Inflammatory macrophage treated with lipopolysaccharide for 4 hours (primary cell): Measurements from ENCODE around the gene UBXN10.
"Not testable (repeated sequence)": the region's sequence is repeated elsewhere in the genome, so short reads cannot be mapped to it uniquely, and the experiment has no call there.

Experiments used
- DNase-seq: peaks from one replicate; pipeline ENCODE4 v3.0.0-alpha.2; 2020

Gene UBXN10

GRCh38 chr1:20210736-20211460 lies 25.0 kb downstream of the UBXN10 start:
- no peak for DNase-seq

GRCh38 chr1:20211511-20211931 lies 25.6 kb downstream of the UBXN10 start:
- DNase-seq, result no peak

DNA sequence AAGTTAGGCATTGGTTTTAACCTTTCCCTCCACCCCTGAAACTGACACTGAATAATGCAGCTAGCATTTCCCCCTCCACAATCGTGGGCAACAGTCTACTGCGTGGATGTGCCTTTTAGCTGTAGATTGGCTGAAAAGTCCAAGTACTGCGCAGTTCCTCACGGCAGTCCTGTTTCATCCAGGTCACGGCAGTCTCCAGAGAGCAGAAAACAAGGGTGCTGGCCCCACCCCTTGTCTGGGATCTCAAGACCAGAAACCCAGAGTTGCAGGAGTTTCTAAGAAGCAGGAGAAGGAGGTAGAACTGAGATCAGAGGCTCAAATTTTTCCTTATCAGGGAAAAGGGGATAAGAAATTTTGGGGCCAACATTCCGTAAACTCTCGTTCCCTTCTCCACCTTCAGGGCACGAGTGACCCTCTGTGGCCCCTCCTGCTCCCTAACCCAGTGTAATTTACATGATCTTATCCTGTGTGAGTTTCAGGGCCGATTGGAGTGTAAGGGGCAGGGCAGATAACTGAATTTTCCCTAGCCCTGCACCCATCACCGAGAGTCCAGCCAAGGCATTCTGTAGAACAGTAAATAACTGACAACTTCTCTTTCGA lies 26.3 kb downstream of the UBXN10 start:
- DNase-seq, result no peak

DNA sequence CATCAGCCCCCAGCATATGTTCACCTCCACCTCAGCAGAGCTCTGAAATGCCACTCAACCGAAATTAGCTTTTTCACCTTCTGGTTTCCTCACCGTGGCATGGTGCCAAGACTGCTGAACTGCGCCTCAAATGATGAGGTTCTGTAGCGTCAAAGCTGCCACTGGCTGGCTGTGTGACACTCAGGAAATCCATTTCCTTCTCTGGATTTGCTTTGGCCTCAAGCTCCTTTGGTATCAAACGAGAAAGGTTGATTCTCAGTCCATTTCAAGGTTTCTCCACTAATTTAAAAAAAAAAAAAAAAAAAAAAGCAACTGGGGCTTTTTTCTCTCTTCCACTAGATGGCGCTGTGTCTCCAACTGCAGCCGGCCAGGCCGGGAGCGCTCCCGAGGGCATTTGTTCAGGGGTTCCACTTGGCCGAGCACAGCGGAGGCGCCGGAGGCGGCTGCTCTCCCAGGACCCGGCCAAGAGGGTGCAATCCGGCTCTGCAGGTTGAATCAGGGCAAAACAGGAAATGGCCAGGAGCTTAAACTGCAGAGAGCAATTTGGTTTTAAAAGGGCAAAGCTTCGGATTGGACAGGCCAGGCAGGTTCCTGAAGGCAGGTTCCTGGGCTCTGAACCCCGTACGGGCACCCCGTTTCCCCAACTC lies 26.9 kb downstream of the UBXN10 start:
- DNase-seq, result peak; percentile 46

DNA sequence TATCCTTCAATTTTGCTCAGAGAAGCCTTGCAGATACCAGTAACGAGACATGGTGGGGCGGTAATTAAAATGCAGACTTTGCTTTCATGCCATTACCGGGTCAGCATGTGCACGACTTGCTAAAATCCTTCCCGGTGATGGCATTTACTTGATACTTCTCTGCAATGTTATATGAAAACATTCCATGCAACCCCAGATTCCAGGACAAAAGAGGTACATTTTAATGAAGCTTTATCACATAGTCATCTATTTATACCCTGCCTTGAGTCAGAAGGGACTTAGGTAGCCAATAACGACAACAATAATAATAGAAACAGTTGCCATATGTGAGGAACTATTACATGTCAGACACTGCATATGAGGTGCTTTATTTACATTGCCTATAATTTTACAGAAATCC lies 29.8 kb downstream of the UBXN10 start:
- DNase-seq, result no peak

DNA sequence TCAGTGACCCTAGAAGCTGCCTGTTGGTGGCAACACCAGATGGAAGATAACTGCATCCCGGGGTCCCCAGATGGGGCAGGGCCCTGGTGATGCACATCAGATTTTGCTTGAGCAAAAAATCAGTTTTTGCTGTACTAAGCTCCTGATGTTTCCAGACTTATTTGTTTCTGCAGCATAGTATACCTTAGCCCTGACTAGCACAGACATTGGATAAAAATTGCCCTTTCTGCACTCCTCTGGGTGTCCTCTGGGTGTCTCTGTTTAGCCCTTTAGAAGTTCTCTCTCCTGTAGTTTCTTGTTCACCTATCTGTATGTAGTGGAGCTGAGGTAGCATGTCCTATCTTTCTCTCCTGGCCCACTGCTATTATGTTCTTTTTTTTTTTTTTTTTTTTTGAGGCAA lies 30.7 kb downstream of the UBXN10 start:
- DNase-seq, result peak; percentile 15

DNA sequence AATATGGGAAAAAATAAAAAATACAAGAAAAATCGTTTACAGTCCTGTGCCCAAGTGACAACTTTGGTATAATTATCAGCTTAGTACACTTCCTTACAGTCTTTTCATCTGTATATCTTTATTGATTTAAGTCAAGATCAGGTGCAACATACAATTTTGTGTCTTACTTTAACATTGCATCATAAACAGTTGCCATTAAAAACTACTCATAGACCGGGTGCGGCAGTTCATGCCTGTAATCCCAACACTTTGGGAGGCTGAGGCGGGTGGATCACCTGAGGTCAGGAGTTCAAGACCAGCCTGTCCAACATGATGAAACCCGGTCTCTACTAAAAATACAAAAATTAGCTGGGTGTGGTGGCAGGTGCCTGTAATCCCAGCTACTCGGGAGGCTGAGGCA lies 33.2 kb downstream of the UBXN10 start:
- DNase-seq, result not testable (repeated sequence)

GRCh38 chr1:20220036-20220435 lies 34.1 kb downstream of the UBXN10 start:
- DNase-seq, result no peak

GRCh38 chr1:20223106-20223505 lies 37.2 kb downstream of the UBXN10 start:
- DNase-seq, result peak; percentile 24

DNA sequence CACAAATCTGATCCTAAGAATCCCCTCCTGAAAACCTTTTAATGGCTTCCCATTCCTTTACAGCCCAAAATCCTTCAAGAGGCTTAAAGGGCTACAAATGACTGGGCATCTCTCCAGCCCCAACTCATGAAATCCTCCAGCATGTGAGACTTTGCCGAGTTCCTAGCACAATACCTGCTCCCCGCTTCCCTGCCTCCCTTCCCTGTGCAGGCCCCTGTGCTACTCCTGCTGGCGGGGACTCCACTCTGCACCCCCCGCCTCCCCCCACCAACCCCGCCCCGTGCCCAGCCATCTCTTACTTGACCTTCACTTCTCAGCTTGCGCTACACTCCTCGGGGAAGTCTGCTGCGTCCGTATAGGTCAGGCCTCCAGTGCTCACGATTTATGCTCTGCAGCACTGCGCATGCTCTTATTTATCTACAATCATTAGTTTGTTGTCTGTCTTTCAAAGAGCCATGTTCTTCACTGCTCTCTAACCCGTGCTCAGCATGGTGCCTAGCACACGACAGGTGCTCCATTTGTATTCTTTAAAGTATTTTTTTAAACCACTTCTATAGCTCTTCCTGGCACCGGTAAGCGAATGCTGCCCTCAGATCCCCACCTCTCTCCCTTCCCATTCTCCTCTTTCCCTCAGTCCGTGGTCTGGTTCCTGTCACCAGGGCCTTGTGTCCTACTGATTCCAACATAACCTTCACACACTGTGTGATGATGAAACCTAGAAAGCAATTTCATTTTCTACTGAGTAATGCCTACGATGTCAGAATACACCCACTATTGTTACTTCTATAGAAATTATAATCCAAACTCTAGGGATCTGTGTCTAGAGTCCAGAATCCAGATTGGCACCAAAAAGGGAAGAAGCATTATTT lies 37.9 kb downstream of the UBXN10 start:
- DNase-seq, result no peak

- no peak for DNase-seq
Observed at GRCh38 chr1:20224546-20224945, 38.6 kb downstream of the UBXN10 start.

- DNase-seq, result no peak
Observed at GRCh38 chr1:20227704-20228103, 41.8 kb downstream of the UBXN10 start.

GRCh38 chr1:20228314-20228825 lies 42.5 kb downstream of the UBXN10 start:
- no peak for DNase-seq

GRCh38 chr1:20229171-20229570 lies 43.3 kb downstream of the UBXN10 start:
- no peak for DNase-seq

GRCh38 chr1:20232564-20232963 lies 46.7 kb downstream of the UBXN10 start:
- not testable (repeated sequence) for DNase-seq

- peak; percentile 45 for DNase-seq
Observed at GRCh38 chr1:20233394-20233793, 47.5 kb downstream of the UBXN10 start.

DNA sequence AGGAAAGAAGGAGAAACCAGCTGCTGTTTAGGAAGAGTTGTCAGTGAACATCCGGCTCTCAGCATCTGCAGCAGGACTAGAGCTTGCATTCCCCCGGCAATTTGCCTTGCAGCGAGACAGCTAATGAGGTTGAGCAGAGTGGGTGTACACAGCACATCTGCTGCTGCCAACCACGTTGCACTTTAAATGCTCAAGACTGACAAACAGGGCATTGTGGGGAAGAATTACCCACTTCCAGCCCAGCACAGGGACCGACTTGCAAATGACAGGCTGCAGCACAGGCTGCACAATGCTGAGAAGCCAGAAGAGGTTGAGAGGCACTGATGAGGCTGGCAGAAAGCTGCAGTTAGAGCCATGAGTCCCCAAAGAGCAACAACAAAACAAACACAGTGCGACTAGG lies 48.0 kb downstream of the UBXN10 start:
- no peak for DNase-seq

DNA sequence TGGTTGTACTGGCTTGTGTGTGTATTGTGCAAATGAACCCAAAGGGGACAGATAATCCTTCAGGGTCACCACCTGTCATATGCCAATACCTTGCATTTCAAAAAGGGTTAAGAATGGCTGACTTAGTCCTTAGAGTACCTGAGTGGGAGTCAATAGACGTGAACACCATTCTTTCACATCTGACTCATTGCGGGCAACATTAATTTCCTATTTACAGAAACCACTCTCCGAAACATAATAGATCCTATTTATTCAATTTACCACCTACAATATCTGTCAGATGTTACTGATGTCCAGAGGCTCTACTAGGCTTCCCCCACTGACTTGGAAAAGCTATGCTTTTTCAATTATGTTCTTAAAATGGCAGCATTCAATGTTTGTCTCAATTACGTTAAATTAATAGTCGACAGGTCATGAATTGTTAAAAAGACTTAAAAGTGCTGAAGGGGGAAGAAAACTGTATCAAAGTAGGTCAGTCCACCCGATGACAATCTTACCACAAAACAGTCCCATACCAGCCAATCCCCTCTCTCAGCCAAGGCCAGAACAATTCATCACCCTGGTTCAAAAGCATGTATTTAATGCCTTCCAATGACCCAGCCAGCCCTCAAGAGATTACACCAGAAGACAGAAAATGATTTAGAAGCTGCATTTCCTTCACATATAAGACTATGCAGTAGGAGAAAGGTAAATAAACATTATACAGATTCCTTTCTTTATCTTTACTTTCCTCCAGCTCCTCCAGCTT lies 49.1 kb downstream of the UBXN10 start:
- DNase-seq, result no peak

- DNase-seq, result no peak
Observed at GRCh38 chr1:20237646-20238045, 51.8 kb downstream of the UBXN10 start.

- no peak for DNase-seq
Observed at GRCh38 chr1:20240012-20240411, 54.1 kb downstream of the UBXN10 start.

DNA sequence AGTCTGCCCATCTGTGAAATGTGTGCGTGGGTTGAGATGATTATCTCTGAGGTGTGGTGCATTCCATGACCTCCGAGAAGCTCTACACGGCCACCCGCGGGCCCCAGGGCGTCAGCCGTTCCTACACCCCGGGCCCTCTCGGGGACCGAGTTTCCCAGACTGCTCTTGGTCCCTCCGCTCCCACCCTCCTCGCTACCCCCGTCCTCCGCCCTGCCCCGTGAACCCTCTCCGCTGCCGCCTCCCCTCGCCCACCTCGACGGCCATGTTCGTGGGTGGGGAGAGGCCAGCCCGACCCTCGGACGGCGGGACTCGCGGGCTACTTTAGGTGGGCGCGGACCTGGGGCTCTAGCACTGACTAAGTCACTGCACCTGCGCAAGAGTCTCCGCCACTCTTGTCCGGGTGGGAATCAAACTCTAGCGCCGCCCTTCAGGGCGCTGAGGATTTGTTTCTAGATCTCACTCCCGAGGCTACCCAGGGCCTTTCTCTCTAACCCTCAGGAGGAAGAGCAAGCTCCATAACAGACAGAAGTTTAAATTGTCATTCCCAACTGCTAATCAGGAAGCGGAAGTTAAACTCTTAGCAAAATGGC lies 57.1 kb downstream of the UBXN10 start:
- no peak for DNase-seq
